ENCODE measurements around the gene CRB2.

GRCh38 chr9:123410281-123410910 is 54.4 kb downstream of the CRB2 start:
- TF ChIP-seq POLR2AphosphoS5 (IDR thresholded peaks at IDR 0.05): no peak
- TF ChIP-seq, protein P1, sequence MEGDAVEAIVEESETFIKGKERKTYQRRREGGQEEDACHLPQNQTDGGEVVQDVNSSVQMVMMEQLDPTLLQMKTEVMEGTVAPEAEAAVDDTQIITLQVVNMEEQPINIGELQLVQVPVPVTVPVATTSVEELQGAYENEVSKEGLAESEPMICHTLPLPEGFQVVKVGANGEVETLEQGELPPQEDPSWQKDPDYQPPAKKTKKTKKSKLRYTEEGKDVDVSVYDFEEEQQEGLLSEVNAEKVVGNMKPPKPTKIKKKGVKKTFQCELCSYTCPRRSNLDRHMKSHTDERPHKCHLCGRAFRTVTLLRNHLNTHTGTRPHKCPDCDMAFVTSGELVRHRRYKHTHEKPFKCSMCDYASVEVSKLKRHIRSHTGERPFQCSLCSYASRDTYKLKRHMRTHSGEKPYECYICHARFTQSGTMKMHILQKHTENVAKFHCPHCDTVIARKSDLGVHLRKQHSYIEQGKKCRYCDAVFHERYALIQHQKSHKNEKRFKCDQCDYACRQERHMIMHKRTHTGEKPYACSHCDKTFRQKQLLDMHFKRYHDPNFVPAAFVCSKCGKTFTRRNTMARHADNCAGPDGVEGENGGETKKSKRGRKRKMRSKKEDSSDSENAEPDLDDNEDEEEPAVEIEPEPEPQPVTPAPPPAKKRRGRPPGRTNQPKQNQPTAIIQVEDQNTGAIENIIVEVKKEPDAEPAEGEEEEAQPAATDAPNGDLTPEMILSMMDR (IDR thresholded peaks at IDR 0.05): no peak
- no peak for TF ChIP-seq POLR2A (IDR thresholded peaks at IDR 0.05; ENCODE audit: low read depth)
